GM19395 (cell line): ENCODE data around the gene ZNF846.
A peak's percentile ranks its signal among the peaks of the same experiment; 100 is the strongest.
"Not testable (repeated sequence)": the region's sequence is repeated elsewhere in the genome, so short reads cannot be mapped to it uniquely, and the experiment has no call there.

Experiments used
- ATAC-seq: cut with Tn5 transposase; IDR thresholded peaks from one replicate; pipeline ENCODE4 v1.9.1; 2021; ENCODE audit warnings: mild to moderate bottlenecking, moderate library complexity; ENCODE audit not compliant: unreplicated experiment

The ZNF846 gene

GRCh38 chr19:9785367-9786331 is 17.1 kb upstream of the ZNF846 start:
- ATAC-seq = peak; percentile 81

- ATAC-seq = not testable (repeated sequence)
Measured at GRCh38 chr19:9784163-9784496, 15.6 kb upstream of the ZNF846 start.

DNA sequence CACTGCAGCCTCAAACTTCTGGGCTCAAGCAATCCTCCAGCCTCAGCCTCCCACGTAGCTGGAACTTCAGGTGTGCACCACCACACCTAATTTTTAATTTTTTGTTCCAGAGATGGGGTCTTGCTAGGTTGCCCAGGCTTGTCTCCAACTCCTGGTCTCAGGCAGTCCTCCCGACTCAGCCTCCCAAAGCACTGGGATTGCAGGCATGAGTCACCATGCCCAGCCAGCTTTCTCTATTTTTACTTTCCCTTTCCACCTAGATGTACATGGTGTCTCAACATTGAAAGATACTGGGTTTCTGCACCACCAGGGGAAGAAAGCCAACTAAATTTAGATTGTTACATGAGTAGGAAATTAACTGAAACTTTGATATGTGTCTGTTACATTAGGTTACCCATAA is 13.8 kb upstream of the ZNF846 start:
- ATAC-seq = no peak

- ATAC-seq = no peak
Measured at GRCh38 chr19:9757544-9758501, 10.7 kb downstream of the ZNF846 start.

DNA sequence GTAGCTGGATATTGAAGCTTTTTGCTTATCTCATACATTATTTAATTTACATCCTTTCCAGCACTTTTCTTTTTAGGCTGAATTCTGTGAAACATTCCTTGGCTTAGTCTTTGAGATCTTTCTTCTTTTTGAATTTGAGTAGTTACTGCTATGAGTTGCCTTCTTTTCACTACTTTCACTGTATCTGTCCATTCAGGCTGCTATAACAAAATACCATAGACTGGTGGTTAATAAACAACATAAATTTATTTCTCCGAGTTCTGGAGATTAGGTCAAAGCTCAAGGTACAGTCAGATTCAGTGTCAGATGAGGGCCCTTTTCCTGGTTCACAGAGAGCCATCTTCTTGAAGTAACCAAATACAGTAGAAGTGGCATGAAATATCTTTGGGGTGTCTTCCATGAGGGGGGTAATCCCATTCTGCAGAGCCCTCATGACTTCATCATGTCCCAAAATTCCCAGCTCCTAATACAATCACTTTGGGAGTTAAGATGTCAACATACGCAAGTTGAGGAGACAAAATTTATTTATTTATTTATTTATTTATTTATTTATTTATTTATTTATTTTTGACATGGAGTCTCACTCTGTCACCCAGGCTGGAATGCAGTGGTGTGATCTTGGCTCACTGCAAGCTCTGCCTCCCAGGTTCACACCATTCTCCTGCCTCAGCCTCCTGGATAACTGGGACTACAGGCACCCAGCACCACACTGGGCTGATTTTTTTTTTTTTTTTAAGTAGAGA is 15.7 kb downstream of the ZNF846 start:
- no peak for ATAC-seq

DNA sequence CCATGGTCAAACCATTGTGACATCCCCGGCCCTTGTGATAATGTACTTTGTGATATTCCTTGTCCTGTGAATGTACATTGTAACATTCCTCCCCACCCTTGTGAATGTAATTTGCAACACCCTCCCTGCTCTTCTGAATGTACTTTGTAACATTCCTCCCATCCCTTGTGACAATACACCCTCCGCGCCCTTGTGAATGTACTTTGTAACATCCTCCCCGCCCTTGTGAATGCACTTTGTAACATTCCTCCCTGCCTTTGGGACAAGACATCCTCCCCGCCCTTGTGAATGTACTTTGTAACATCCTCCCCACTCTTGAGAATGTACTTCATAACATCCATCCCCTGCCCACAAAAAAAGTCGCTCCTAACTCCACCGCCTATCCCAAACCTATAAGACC is 17.1 kb downstream of the ZNF846 start:
- ATAC-seq = no peak

DNA sequence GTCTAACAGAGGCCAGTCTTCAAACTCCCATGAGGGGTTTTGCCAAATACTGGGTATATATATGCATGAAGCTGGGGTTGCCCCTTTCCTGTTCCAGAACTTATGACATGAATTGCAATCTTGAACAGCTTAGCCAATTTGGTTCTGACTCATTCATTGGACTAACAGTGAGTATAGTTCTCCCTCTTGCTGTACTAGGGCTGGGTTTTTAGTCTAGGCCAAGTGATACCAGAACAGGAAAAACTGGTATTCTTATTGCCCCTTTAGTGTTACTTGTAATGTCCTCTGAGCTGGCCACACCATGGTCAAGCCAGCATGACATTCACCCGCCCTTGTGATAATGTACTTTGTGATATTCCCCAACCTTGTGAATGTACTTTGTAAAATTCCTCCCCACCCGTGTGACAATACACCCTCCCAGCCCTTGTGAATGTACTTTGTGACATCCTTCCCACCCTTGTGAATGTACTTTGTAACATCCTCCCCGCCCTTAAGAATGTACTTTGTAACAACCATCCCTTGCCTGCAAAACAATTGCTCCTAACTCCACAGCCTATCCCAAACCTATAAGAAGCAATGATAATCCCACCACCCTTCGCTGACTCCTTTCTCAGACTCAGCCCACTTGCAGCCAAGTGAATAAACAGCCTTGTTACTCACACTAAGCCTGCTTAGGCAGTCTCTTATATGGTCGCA is 26.9 kb downstream of the ZNF846 start:
- ATAC-seq = no peak

GRCh38 chr19:9735986-9736385 is 32.6 kb downstream of the ZNF846 start:
- no peak for ATAC-seq

- ATAC-seq = not testable (repeated sequence)
Measured at GRCh38 chr19:9730056-9730455, 38.5 kb downstream of the ZNF846 start.

- ATAC-seq = no peak
Measured at GRCh38 chr19:9729162-9729561, 39.4 kb downstream of the ZNF846 start.

DNA sequence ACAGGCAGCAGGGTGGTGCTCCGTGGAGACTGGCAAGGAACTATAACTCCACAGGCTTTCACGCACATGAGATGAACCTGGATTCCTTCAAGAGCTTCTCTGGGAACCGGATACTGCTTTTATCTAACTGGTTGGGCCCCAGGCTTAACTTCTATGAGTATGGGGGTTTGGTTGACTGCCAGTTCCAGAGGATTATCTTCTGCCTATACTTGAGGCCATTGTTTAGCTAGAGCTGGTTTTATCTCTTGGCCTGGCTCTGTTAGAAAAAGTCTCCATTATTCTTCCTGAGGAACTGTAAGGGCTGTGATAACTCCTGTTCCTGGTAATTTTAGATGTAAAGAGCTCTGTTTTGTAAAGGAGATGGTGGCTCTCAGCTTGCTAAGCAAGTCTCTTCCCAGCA is 40.9 kb downstream of the ZNF846 start:
- ATAC-seq = no peak

- ATAC-seq = not testable (repeated sequence)
Measured at GRCh38 chr19:9725508-9726201, 42.9 kb downstream of the ZNF846 start.

GRCh38 chr19:9724157-9724556 is 44.4 kb downstream of the ZNF846 start:
- no peak for ATAC-seq

DNA sequence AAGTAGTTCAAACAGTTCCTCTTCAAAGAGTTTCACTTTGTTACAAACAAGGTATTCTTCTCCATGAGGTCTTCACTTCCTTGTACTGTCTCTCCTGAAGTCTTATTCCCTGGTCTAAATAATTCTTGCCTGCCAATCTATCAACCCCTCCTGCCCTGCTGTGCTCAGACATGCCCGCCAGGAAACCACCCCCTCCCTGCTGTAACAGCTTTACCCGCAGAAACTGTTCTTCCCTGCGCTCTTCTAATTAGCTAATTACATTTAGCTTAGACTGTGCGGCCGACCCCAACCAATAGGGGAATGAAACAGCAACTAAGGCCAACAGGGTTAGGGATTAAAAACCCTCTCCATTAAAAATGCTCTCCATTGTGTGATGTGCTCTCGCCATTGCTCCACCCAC is 46.7 kb downstream of the ZNF846 start:
- no peak for ATAC-seq

DNA sequence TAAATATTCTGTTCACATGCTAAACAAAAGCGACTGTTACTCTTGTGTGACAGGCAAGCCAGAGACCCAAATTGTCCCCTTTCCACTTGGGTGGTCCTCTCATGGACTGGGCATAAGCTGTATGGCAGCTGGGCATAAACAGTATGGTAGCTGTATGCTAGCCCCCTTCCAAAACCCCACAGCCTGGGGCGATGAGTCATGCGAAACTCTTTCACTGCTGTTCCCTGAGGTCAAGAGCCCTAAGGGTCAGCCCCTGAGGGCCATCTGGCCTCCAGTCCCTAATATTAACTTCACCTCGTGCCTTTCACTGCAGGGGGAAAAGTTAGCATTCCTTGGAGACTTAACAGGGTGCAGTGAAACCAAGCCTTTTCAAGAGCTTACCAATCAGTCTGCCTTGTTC is 48.0 kb downstream of the ZNF846 start:
- no peak for ATAC-seq

GRCh38 chr19:9711815-9712214 is 56.7 kb downstream of the ZNF846 start:
- ATAC-seq = no peak

GRCh38 chr19:9709305-9709704 is 59.2 kb downstream of the ZNF846 start:
- no peak for ATAC-seq

GRCh38 chr19:9705836-9706235 is 62.7 kb downstream of the ZNF846 start:
- ATAC-seq = no peak

- no peak for ATAC-seq
Measured at GRCh38 chr19:9702186-9702585, 66.4 kb downstream of the ZNF846 start.
